Measurements from ENCODE around the gene ATP7B. TPM values are rescaled to one million over a fixed set of nuclear protein-coding genes. Genes with fewer than 3 reads are reported as not detected.

The ATP7B gene
- 0.79 and 1.5 TPM in 2 replicates for total RNA-seq

DNA sequence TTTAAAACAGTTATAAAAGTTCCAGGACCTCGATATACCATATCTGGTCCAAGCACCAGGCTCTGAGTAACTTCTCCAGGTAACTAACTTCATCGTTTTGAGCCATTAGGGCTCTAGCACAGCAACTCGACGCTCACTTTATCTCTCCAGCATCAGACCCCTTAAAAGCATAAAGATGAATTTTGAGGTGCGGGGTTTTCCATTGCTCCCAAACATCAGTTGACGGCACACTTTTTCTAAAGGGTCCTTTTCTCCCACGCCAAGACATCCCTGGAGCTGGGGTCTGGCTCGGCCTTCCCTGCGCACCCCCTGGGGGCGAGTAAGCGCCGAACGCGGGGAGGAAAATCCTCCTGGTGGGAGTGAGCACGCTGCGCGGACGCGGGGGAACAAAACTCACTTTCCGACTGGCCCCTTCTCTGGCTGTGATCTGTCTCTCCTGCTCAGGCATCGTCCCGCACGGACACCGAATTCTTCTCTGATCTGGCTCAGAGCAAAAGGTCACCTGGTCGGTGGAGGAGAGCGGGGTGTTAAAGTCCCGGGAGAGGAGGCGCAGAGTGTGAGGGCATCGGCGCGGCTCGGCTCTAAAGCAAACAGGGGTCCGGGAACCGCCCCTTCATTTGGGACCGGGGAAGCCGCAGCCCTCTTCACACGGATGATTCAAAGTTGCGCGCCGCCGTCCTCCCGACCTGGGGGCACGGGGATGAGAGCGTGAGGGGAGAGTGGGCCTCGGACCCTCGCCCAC is at the start of gene ATP7B:
Gene ATP7B (minus strand): TSS at position 561 of the 742 bp plus-strand sequence. CDS start 113 bp downstream, at position 448.

DNA sequence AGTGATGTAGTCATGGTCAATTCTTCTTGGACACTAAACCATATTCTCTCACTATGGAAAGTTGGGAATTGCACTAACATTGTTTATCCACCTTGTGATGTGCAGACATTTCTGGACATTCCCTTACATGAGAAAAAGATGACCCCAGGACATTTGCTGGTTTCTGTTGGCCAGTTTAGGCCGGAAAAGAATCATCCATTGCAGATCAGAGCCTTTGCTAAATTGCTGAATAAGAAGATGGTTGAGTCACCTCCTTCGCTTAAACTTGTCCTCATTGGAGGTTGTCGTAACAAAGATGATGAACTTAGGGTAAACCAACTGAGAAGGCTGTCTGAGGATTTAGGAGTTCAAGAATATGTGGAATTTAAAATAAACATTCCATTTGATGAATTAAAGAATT is 13.2 kb upstream of the ATP7B start, which contains the start of gene UTP14C:
Gene UTP14C (plus strand): TSS at position 211 of the 400 bp plus-strand sequence. CDS start 4,114 bp downstream, outside the sequence.

DNA sequence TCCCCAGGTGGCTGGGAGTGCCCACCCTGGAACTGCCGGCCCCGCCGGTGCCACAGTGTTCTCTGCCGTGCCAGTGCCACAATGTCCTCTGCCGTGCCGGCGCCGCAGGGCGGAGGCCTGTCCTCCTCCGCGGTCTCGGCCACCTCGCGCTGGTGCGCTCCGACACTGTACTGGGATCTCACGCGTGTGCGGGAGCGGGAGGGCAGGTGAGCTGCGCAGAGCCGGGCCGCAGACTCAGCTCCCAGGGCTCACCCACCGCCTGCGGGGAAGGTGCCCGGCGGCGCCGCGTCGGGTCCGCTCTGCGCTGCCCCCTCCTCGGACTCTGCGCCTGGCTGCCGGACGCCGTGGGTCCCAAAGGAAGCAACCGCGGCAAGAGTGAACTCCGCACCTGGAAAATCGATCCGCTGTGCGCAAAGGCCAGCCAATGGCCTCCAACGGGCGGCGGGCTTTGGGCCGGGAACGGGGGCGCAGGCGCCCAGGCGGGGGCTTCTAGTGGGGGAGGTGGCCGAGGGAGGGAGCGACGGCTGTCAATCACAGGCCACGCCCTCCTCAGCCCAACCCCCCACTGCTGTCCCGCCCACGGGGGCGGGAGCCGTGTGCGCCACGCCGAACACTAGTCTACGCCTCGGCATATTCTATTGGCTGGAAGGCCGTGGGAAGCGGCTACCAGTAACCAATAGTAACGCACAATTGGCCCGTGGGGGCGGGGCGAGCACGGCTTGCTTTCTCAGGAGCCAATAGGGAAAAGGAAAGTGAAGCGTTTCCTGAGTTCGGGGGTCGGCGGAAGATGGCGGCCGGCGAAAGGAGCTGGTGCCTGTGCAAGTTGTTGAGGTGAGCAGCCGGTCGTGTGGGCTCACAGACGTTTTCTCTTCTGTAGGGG is 622 bp upstream of the ATP7B start, which contains the start of gene ALG11:
Gene ALG11 (plus strand): TSS at position 767 of the 880 bp plus-strand sequence. CDS start 21 bp downstream, at position 788.

Other genes starting within 250 kb of the ATP7B start
- gene DHRS12, start 207.3 kb downstream of the ATP7B start, total RNA-seq, result 2.7 and 6.0 TPM in 2 replicates
- gene TMEM272, start 166.3 kb downstream of the ATP7B start, total RNA-seq, result not detected in 2 replicates
- gene CCDC70, start 149.5 kb downstream of the ATP7B start, total RNA-seq, result not detected in 2 replicates
- 13.4 and 15.8 TPM in 2 replicates for gene ALG11, start 948 bp upstream of the ATP7B start, total RNA-seq
- gene UTP14C, start 13.2 kb upstream of the ATP7B start, total RNA-seq, result 8.2 and 10.2 TPM in 2 replicates
- under 0.01 and 0.09 TPM in 2 replicates for gene NEK5, start 117.6 kb upstream of the ATP7B start, total RNA-seq
- gene NEK3, start 148.1 kb upstream of the ATP7B start, total RNA-seq, result 9.0 and 9.3 TPM in 2 replicates